Smooth muscle cell (in vitro differentiated cells): Measurements from ENCODE around the gene POU2AF2. TPM values are rescaled to one million over a fixed set of nuclear protein-coding genes. Genes with fewer than 3 reads are reported as not detected.

Experiments used
- DNase-seq: peaks from one replicate; lab custom pipeline; 2025; ENCODE audit not compliant: unreplicated experiment; lab: John Stamatoyannopoulos, UW
- H2AFZ ChIP-seq: fragments of 200-600 bp; sonication (generic); 2 replicates; pipeline ENCODE4 v1.6.0; 2016; ENCODE audit warnings: antibody characterized with exemption, low read depth, mild to moderate bottlenecking
- H3F3A ChIP-seq: fragments of 200-600 bp; sonication (generic); 2 replicates; pipeline ENCODE4 v1.6.0; 2017; ENCODE audit warnings: antibody characterized with exemption, low read depth
- H3K27ac ChIP-seq: fragments of 200-600 bp; sonication (generic); 2 replicates; pipeline ENCODE4 v1.5.1; 2016; ENCODE audit warnings: low read depth, mild to moderate bottlenecking
- H3K27me3 ChIP-seq: fragments of 200-600 bp; sonication (generic); 2 replicates; pipeline ENCODE4 v1.6.1; 2016; ENCODE audit warnings: low read depth, mild to moderate bottlenecking
- H3K36me3 ChIP-seq: fragments of 200-600 bp; sonication (generic); 2 replicates; pipeline ENCODE4 v1.5.1; 2016; ENCODE audit warnings: low read depth
- H3K4me1 ChIP-seq: fragments of 200-600 bp; sonication (generic); 2 replicates; pipeline ENCODE4 v1.5.1; 2016; ENCODE audit warnings: low read depth
- H3K4me2 ChIP-seq: fragments of 200-600 bp; sonication (generic); 2 replicates; pipeline ENCODE4 v1.6.0; 2016; ENCODE audit warnings: mild to moderate bottlenecking
- H3K4me3 ChIP-seq: fragments of 200-600 bp; sonication (generic); 2 replicates; pipeline ENCODE4 v1.5.1; 2016; ENCODE audit warnings: mild to moderate bottlenecking
- H3K79me2 ChIP-seq: fragments of 200-600 bp; sonication (generic); 2 replicates; pipeline ENCODE4 v1.6.0; 2016; ENCODE audit warnings: low read depth, mild to moderate bottlenecking
- H3K9ac ChIP-seq: fragments of 200-600 bp; sonication (generic); 2 replicates; pipeline ENCODE4 v1.6.0; 2016; ENCODE audit warnings: low read depth
- H3K9me3 ChIP-seq: fragments of 200-600 bp; sonication (generic); replicated peaks from 2 replicates; pipeline ENCODE4 v1.5.1; 2016; ENCODE audit warnings: low read depth
- H4K20me1 ChIP-seq: fragments of 200-600 bp; sonication (generic); 2 replicates; pipeline ENCODE4 v1.6.0; 2016; ENCODE audit warnings: low read depth
- WGBS: methylation state at CpG from one replicate; pipeline ENCODE4 v1.1.7; 2016; ENCODE audit warnings: low lambda C conversion rate; 5-methylcytosine and 5-hydroxymethylcytosine counted together
- polyA plus RNA-seq: library from polyadenylated mRNA; unstranded; fragments of >200 nt; fragmentation: Nextera tagmentation; extraction: Ambion mirVana; gene quantifications from 2 replicates; pipeline ENCODE4 v1.2.1, GENCODE V29; 2016
- total RNA-seq: library from RNA; depleted of rRNA; stranded (reverse); fragments of >200 nt; gene quantifications from 2 replicates; pipeline ENCODE4 v1.2.3, GENCODE V29; 2014
- TF ChIP-seq, protein P1 (sequence below): fragments of 200-600 bp; sonication (generic); IDR thresholded peaks from 2 replicates; pipeline ENCODE4 v1.5.1; 2017; ENCODE audit warnings: borderline replicate concordance, mild to moderate bottlenecking, antibody characterized with exemption; ENCODE audit not compliant: insufficient read depth, poor library complexity, severe bottlenecking

Gene POU2AF2
- total and polyA plus RNA-seq, 2 experiments from 2014 or later, result not detected

DNA sequence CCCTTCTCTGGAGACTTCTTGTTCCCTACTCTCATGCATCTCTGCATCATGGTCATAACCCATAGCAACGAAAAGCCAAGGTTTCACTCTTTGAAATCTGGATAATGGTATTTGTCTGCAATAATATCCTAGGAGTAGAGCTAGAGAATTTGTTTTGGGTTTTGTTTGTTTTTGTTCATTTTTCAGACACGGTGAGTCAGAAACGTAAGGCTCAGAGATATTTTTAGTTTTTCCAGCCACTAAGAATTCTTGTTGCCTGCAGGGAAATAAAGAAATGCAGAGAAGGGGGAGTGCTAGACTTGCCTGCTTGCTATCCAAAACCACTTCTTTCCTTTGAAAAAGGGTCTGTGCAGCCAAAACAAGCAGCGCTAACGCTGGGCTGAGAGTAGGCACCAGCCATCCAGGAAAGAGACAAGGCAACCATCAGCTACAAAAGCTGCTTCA is 78.8 kb downstream of the POU2AF2 start:
- Histone ChIP-seq H3K9me3 (no peaks in the 10 kb centered on the region), H3K9ac (no peak overlapping the region)

DNA sequence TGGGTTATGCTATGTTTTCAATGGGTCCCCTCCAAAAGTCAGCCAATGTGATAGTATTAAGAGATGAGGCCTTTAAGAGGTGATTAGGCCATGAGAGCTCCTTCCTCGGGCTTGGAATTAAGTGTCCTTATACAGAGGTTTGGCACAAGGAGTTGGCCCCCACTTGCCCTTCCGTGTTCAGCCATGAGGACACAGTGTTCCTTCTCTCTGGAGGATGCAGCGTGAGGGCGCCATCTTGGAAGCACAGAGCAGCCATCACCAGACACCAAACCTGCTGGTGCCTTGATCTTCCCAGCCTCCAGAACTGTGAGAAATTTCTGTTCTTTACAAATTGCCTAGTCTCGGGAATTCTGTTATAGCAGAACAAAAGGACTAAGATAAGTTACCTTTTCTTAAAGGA is 79.7 kb downstream of the POU2AF2 start:
- Histone ChIP-seq H3K4me2 (no peak overlapping the region), H3F3A (no peaks in the 10 kb centered on the region), H3K9ac (no peak overlapping the region), H4K20me1 (no peaks in the 10 kb centered on the region), H3K9me3 (no peaks in the 10 kb centered on the region), H3K79me2 (no peaks in the 10 kb centered on the region), H3K36me3 (no peaks in the 10 kb centered on the region), H3K27ac (no peak overlapping the region), H3K4me3 (no peak overlapping the region), H2AFZ (no peak overlapping the region), H3K27me3 (no peaks in the 10 kb centered on the region), H3K4me1 (peaks cover 4% of the 10 kb centered on the region)
- over 99% methylated on average over 5 of the region's 5 CpGs for WGBS
- no peak for DNase-seq
- TF ChIP-seq, protein P1, sequence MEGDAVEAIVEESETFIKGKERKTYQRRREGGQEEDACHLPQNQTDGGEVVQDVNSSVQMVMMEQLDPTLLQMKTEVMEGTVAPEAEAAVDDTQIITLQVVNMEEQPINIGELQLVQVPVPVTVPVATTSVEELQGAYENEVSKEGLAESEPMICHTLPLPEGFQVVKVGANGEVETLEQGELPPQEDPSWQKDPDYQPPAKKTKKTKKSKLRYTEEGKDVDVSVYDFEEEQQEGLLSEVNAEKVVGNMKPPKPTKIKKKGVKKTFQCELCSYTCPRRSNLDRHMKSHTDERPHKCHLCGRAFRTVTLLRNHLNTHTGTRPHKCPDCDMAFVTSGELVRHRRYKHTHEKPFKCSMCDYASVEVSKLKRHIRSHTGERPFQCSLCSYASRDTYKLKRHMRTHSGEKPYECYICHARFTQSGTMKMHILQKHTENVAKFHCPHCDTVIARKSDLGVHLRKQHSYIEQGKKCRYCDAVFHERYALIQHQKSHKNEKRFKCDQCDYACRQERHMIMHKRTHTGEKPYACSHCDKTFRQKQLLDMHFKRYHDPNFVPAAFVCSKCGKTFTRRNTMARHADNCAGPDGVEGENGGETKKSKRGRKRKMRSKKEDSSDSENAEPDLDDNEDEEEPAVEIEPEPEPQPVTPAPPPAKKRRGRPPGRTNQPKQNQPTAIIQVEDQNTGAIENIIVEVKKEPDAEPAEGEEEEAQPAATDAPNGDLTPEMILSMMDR, result no peak

More for the DNA sequence above, 78.8 kb downstream of the POU2AF2 start:
- WGBS, result 33% methylated on average over 5 of the region's 5 CpGs
- no peak for DNase-seq
- Histone ChIP-seq H3K27me3 (no peaks in the 10 kb centered on the region), H3K4me2 (peak overlapping the region; percentile 20), H3K27ac (peak overlapping the region; percentile 46), H3F3A (no peaks in the 10 kb centered on the region), H2AFZ (peak overlapping the region; percentile 70), H4K20me1 (no peaks in the 10 kb centered on the region), H3K79me2 (no peaks in the 10 kb centered on the region), H3K36me3 (no peaks in the 10 kb centered on the region), H3K4me1 (peaks cover 4% of the 10 kb centered on the region), H3K4me3 (no peak overlapping the region)
- TF ChIP-seq, protein P1, result no peak

- no peak overlapping the region for H3K4me3 ChIP-seq
- TF ChIP-seq, protein P1, result no peak
- H3K9ac ChIP-seq, result no peak overlapping the region
- H3K36me3 ChIP-seq, result no peaks in the 10 kb centered on the region
- no peaks in the 10 kb centered on the region for H4K20me1 ChIP-seq
- no peaks in the 10 kb centered on the region for H3K79me2 ChIP-seq
- no peak for DNase-seq
- H3K9me3 ChIP-seq, result no peaks in the 10 kb centered on the region
- peaks cover 4% of the 10 kb centered on the region for H3K4me1 ChIP-seq
- no peak overlapping the region for H3K4me2 ChIP-seq
- no peaks in the 10 kb centered on the region for H3K27me3 ChIP-seq
- H3F3A ChIP-seq, result no peaks in the 10 kb centered on the region
- no peak overlapping the region for H3K27ac ChIP-seq
- 83% methylated on average over 4 of the region's 4 CpGs for WGBS
- H2AFZ ChIP-seq, result no peak overlapping the region
Measured at GRCh38 chr11:111326824-111327223, 81.3 kb downstream of the POU2AF2 start.

DNA sequence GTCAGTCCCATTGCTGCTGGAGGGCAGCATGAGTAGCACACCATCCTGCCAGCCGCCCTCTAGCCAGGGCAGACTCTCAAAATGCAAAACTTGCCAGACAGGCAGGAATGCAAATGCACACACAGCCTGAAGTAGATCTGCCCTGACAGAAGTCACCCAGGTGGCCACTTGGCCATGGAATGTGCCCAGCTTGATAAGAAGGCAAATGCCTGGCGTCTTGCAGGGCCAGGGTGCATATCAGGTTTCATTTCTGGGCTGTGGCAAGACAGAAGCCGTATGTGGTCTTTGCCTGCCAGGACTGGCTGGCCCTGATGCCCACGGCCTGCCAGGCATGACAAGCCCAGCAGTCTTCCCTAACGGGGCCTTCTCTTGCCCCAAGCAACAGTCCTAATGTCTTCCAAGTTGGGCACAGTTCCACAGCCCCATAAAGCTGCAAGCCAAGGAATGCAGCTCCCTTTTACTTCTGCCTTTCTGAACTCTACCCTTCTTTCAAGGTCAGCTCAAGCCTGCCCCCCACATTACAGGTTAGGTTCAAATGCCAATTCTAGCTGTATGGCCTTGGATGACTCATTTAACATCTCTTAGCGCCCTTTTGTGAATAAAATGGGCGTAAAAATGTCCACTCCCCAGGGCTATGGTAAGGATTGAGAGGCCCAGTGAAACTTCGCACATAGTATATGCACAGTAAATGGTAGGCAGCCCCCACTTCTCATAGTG is 82.5 kb downstream of the POU2AF2 start:
- no peak overlapping the region for H3K27ac ChIP-seq
- TF ChIP-seq, protein P1, result no peak
- no peaks in the 10 kb centered on the region for H3K27me3 ChIP-seq
- H3K4me2 ChIP-seq, result no peak overlapping the region
- no peaks in the 10 kb centered on the region for H3F3A ChIP-seq
- no peaks in the 10 kb centered on the region for H3K9me3 ChIP-seq
- H3K4me1 ChIP-seq, result peaks cover 4% of the 10 kb centered on the region
- H3K79me2 ChIP-seq, result no peaks in the 10 kb centered on the region
- 81% methylated on average over 8 of the region's 8 CpGs for WGBS
- H3K36me3 ChIP-seq, result no peaks in the 10 kb centered on the region
- H3K4me3 ChIP-seq, result no peak overlapping the region
- DNase-seq, result no peak
- H3K9ac ChIP-seq, result no peak overlapping the region
- H2AFZ ChIP-seq, result no peak overlapping the region
- H4K20me1 ChIP-seq, result no peaks in the 10 kb centered on the region
